Hematopoietic multipotent progenitor cell treated with erythropoietin and hydrocortisone succinate and interleukin-3 and kit ligand, for 15 days (in vitro differentiated cells): ENCODE results near the gene METAP2.
"Not testable (repeated sequence)": the region's sequence is repeated elsewhere in the genome, so short reads cannot be mapped to it uniquely, and the experiment has no call there.

Experiments
- DNase-seq: peaks from one replicate; pipeline ENCODE4 v3.0.0-alpha.2; 2015; ENCODE audit warnings: low spot score

Gene METAP2

GRCh38 chr12:95473884-95474659, at the start of gene METAP2:
Gene METAP2 (plus strand): TSS chr12:95474152. CDS start chr12:95474180, 28 bp downstream.
- peak; percentile 90 for DNase-seq

- no peak for DNase-seq
Measured at GRCh38 chr12:95424271-95424994, 49.5 kb upstream of the METAP2 start.

GRCh38 chr12:95429172-95429510, 44.8 kb upstream of the METAP2 start:
- no peak for DNase-seq

- DNase-seq = no peak
Measured at GRCh38 chr12:95431120-95431519, 42.8 kb upstream of the METAP2 start.

- DNase-seq = no peak
Measured at GRCh38 chr12:95435355-95435754, 38.6 kb upstream of the METAP2 start.

GRCh38 chr12:95437565-95437964, 36.4 kb upstream of the METAP2 start:
- DNase-seq = no peak

GRCh38 chr12:95439461-95440230, 34.3 kb upstream of the METAP2 start:
- no peak for DNase-seq

- no peak for DNase-seq
Measured at GRCh38 chr12:95440401-95440800, 33.6 kb upstream of the METAP2 start.

GRCh38 chr12:95443459-95443858, 30.5 kb upstream of the METAP2 start:
- peak; percentile 70 for DNase-seq

- DNase-seq = not testable (repeated sequence)
Measured at GRCh38 chr12:95445099-95445498, 28.9 kb upstream of the METAP2 start.

GRCh38 chr12:95445884-95446505, 28.0 kb upstream of the METAP2 start:
- DNase-seq = no peak

GRCh38 chr12:95446506-95446900, 27.4 kb upstream of the METAP2 start:
- DNase-seq = no peak

GRCh38 chr12:95449656-95450055, 24.3 kb upstream of the METAP2 start:
- DNase-seq = not testable (repeated sequence)

- not testable (repeated sequence) for DNase-seq
Measured at GRCh38 chr12:95452501-95452900, 21.5 kb upstream of the METAP2 start.

GRCh38 chr12:95453881-95454280, 20.1 kb upstream of the METAP2 start:
- DNase-seq = not testable (repeated sequence)

GRCh38 chr12:95454780-95455215, 19.2 kb upstream of the METAP2 start:
- DNase-seq = not testable (repeated sequence)

GRCh38 chr12:95457605-95458004, 16.3 kb upstream of the METAP2 start:
- DNase-seq = not testable (repeated sequence)

GRCh38 chr12:95458761-95459160, 15.2 kb upstream of the METAP2 start:
- no peak for DNase-seq

- DNase-seq = no peak
Measured at GRCh38 chr12:95459310-95459709, 14.6 kb upstream of the METAP2 start.

- DNase-seq = no peak
Measured at GRCh38 chr12:95460105-95460504, 13.8 kb upstream of the METAP2 start.

GRCh38 chr12:95460896-95461295, 13.1 kb upstream of the METAP2 start:
- no peak for DNase-seq

- no peak for DNase-seq
Measured at GRCh38 chr12:95462081-95462480, 11.9 kb upstream of the METAP2 start.
